Spleen (tissue), 7 donors: ENCODE results near the gene FGD6.

Source experiments
- POLR2A ChIP-seq, 3 donors: fragments of 450-650 bp; IDR thresholded peaks; one replicate each; pipeline ENCODE4 v1.5.1; 2017; ENCODE audit warnings: antibody characterized with exemption in 3 of 3, mild to moderate bottlenecking in 1 of 3
- POLR2AphosphoS5 ChIP-seq, 3 donors: sonication (generic); formaldehyde crosslinking; IDR thresholded peaks; one replicate each; pipeline ENCODE4 v1.5.1; 2017; ENCODE audit warnings: antibody characterized with exemption in 3 of 3
- TF ChIP-seq, protein P1 (sequence below), 11 experiments: fragments of 200-600 bp in 7 of 11; fragments of 450-650 bp in 4 of 11; sonication (generic) in 4 of 11; IDR thresholded peaks in 8 of 11; conservative IDR thresholded peaks in 3 of 11; 1 replicate in 7 of 11; 2 replicates in 4 of 11; pipeline versions ENCODE4 v1.4.0 to v1.8.0; 2016 to 2021; ENCODE audit warnings: antibody characterized with exemption in 11 of 11, inconsistent platforms in 4 of 11, mild to moderate bottlenecking in 1 of 11
- donor health status: DM: no; HTN: no; CAD: no; lungs with moderate emphysema.
- donor health status: DM: no; HTN: no; CAD: no.
- donor health status: DM: no; HTN: no; CAD: no.

GRCh38 chr12:95126736-95127135 is 90.5 kb downstream of the FGD6 start:
- TF ChIP-seq, protein P1, sequence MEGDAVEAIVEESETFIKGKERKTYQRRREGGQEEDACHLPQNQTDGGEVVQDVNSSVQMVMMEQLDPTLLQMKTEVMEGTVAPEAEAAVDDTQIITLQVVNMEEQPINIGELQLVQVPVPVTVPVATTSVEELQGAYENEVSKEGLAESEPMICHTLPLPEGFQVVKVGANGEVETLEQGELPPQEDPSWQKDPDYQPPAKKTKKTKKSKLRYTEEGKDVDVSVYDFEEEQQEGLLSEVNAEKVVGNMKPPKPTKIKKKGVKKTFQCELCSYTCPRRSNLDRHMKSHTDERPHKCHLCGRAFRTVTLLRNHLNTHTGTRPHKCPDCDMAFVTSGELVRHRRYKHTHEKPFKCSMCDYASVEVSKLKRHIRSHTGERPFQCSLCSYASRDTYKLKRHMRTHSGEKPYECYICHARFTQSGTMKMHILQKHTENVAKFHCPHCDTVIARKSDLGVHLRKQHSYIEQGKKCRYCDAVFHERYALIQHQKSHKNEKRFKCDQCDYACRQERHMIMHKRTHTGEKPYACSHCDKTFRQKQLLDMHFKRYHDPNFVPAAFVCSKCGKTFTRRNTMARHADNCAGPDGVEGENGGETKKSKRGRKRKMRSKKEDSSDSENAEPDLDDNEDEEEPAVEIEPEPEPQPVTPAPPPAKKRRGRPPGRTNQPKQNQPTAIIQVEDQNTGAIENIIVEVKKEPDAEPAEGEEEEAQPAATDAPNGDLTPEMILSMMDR (IDR thresholded peaks at IDR 0.05 in 8 of 11, conservative IDR thresholded peaks at IDR 0.05 in 3 of 11), result no peak
- TF ChIP-seq POLR2AphosphoS5 (IDR thresholded peaks at IDR 0.05) (no peak), POLR2A (IDR thresholded peaks at IDR 0.05) (no peak)
